Hematopoietic multipotent progenitor cell treated with erythropoietin and hydrocortisone succinate and interleukin-3 and kit ligand, for 8 days (in vitro differentiated cells): ENCODE measurements around the gene TMEM30A.

ENCODE experiments used
- DNase-seq: peaks from one replicate; pipeline ENCODE4 v3.0.0-alpha.2; 2015

The TMEM30A gene

DNA sequence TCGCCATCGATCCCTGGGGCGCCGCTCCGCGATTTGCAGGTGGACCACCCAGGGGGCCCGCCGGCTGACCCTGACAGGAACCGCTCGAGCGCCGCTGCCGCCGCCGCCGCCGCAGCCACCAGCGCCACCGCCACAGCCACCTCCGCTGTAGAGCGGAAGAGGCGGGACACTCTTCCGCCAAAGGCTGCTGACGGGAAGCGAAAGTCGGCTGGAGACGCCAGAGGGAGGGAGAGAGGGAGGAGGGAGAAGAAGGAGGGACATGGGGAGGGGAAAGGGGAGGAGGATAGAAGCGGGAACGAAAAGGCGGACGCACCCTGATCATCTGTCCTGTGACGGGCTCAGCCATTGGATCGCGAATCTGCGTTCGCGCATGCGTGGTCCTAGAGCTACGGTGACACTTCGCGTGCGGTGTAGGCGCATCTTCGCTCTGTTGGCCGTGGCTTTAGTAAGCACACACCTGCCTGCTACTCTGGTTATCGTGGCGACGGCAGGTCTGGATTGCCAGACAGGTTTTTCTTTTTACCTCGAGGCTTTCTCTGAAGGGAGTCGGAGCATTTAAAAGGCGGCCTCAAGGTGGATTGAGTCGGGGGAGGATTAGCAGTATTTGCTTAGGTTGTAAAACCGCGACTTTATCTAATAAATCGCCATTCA, at the start of gene TMEM30A:
TMEM30A (minus strand) TSS at position 161 of the 651 bp plus-strand sequence; CDS start at position 7, 154 bp downstream.
- DNase-seq = peak; percentile 99

DNA sequence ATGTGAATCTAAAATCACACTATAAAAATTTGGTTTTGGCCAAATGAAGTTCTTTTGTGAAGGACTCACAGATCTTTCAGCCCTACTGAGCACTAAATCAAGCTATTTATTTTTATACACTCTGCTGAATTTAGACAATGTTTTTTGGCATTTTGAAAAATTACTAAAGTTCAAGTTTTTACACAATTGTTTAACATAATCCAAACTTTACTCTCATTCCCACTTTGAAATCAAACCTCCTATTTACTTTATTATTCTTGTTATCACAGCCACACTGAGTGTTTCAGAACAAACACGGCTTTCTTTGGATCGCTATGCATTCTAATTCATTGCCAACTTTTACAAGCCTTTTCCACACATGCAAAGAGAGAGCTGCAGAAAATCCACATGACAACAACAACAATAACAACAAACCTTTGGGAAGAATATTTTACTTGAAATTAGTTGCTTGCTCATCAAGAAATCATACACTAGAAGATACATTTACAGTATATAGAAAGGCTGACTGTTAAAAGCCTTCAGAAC, 49.1 kb upstream of the TMEM30A start:
- no peak for DNase-seq

- no peak for DNase-seq
Measured at GRCh38 chr6:75331151-75331550, 46.6 kb upstream of the TMEM30A start.

GRCh38 chr6:75329703-75330102, 45.1 kb upstream of the TMEM30A start:
- DNase-seq = no peak

- no peak for DNase-seq
Measured at GRCh38 chr6:75327807-75328206, 43.2 kb upstream of the TMEM30A start.

DNA sequence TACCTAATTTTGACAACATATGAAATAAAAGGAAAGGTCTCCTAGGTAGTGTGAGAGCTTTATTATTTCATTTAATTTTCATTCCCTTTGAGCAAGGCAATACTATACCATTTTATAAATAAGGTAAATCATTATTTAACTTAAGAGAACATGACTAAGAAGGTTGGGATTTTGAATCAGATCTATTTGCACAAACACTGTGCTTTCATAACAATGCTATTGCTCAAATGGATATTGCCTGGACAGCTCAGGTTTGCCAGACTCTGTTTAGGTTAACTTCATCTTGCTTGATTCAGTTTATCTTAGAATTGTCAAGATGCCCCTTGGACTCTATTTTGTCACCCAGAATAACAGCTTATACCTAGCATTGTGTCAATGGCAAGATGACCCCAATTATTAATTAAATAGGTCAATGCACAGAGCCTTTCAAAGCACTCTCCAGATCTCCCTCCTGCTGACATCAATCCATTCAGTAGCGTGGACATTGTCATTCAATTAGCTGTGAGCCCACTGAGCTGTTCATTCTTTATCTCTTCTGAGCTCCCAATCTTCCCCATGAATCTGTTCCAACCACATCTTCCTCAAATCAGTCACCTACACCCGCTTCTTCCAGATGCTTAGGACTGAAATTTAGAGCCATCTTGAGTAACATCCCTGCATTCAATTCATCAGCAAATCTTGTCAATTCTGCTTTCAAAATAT, 42.1 kb upstream of the TMEM30A start:
- no peak for DNase-seq

DNA sequence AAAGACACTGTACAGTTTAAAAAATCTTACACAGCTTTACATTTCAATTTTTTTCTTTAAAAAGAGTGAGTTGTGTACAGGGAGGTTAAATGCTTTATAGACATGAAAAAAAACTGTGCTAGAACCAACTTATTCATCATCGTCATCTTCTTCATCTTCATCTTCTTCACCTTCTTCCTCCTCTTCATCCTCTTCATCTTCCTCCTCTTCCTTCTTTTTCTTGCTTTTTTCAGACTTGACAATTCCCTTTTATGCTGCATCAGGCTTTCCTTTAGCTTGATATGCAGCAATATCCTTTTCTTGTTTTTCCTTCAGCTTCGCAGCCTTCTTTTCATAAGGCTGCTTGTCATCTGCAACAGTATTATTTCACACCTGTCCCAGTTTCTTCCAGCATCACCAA, 34.3 kb upstream of the TMEM30A start:
- DNase-seq = no peak

DNA sequence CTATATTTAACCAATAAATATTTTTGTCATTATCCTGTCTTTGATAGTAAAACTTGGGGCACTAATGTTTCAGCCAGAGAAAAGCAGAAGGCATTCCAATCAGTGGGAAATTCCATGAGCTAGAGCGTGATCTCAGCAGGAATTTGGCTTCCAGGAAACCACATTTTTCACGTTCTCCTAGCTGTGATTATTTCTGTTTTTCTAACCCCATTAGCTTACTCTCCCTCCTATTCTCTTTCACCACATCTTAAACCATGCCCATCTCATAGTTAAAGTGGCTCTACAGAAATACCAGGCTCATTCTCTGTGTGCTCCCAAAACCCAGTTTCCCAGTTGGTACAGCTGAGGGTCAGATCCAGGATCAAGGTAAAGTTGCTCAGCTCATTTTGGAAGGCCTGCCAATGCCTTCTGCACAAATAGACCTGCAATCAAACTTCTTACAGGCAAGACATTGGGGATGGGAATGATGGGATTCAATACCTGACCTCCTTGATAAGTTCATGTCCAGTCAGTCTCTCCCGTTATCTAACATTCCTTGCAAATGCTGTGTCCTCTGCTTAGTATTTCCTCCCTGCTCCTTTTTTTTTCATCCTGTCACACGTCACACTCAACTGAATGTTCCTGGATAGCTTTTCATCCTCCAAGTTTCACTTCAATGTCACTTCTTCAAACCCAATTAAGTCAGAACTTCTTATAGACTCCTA, 33.1 kb upstream of the TMEM30A start:
- DNase-seq = no peak

DNA sequence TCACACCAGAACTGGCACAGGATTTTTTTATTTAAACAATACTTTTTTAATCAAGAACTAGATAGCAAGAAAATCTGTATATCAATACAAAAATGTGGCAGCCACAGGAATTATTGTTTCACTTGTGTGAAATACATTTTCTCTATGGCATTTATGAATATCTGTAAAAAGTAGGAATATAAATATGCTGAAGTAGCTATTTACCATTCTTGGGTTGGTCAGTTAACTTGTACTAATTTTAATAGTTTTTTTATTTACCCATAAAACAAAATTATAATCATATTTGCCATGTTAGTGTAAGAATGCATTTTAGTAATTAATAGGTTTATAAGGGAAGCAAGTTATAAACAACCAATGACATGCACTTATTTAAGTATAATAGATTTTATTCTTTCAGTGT, 31.4 kb upstream of the TMEM30A start:
- no peak for DNase-seq

DNA sequence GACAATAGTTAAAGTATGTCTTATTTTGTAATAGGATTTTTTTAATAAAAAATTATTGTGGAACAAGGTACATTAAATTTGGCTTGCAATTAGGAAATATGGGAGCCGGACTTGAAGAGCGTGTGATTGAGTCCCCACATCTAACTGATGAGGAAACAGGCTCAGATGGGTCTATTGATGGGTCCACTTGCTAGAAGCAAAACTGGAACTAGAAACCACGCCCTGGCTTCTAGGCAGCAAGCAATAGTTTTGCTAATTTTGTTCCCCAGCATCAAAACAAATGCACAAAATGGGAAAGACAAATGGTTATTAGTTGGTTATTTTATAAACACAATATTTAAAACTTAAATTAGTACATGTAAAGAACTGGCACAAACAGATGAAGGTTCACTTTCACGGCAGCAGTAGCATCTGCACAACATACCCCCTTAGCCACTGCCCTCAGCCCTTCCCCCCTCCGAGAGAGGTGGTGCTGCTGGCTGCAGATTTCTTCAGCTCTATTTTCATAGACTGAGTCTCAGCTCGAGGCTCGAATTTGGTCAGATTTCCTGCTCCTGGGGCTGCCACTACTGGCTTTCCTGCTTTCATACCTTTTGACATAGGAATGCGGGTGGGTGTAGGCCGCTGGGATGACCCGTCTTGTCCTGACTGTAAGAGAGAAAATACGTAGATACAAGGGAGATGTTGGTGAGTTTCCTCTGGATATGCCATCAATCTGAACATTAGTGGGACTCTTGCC, 23.8 kb upstream of the TMEM30A start:
- DNase-seq = no peak

- no peak for DNase-seq
Measured at GRCh38 chr6:75307364-75308004, 22.9 kb upstream of the TMEM30A start.

DNA sequence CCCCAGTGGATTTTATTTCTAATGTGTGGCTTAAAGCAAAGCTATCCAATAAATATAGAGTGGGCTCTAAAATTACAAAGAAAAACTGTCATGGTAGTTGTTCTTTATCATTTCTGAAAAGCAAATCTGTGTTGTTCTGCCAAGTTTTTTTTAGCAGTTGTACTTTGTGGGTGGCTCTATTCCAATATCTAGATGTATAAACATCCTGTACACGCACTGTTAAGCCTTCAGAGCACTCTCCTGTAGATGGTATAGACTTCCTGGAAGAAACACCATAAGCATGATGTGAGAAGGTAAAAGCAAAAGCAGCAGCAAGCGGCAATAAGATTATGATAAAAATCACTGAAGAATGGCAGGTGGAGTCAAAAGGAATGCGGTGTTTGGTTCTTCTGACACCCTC, 21.5 kb upstream of the TMEM30A start:
- DNase-seq = no peak

- no peak for DNase-seq
Measured at GRCh38 chr6:75305573-75305972, 21.0 kb upstream of the TMEM30A start.

GRCh38 chr6:75302280-75302679, 17.7 kb upstream of the TMEM30A start:
- DNase-seq = no peak

DNA sequence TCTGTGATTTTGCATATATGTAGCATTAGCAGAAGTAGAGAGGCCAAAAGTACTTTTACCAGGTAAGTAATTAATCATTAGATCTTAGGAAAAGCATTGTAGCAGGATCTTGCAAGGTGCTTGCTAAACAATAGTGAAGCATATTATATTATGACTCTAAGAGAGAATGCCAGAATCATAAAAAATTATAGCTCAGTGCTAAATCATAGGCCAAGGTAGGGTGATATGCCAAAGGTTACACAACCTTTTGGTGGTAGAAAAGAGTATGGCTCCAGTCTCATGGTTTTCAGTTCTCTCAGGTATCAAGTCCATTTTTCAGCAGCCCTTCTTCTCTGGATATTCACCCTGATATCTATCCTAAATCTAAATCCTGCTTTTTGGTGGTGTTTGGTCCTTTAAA, 16.9 kb upstream of the TMEM30A start:
- no peak for DNase-seq

DNA sequence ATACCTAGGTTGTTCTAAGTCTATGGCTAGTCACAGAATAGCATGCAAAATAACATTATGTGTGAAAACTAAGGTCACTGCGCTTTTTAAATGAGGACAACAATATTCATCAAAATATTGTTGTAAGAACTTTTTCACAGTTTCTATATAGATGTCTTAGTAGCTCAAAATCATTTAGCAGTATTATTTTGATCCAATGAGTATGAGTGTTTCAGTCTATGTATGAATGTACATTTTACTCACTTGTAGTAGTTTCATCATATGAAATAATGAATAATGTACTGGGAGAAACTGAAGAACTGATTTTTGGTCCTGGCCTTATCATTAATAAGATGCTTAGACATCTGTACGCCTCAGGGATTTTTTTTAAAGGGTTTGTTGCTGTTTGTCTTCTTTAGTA, 16.5 kb upstream of the TMEM30A start:
- no peak for DNase-seq

DNA sequence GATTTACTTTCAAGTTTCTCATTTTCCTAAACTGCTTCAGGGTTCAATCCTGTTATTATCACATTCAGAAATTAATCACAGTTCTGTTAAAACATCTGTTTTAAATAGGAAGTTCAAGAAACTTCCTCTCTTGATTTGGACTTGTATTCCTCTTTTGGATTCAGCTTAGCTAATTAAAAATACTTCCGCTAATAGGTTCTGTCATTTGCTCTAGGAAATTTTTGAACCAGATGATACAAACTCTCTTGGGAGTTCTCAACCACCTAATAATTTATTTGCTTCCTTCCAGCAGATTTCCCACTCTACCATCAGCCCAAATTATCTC, 15.9 kb upstream of the TMEM30A start:
- no peak for DNase-seq

- DNase-seq = no peak
Measured at GRCh38 chr6:75299801-75300530, 15.4 kb upstream of the TMEM30A start.

- DNase-seq = peak; percentile 83
Measured at GRCh38 chr6:75296811-75297779, 12.5 kb upstream of the TMEM30A start.

DNA sequence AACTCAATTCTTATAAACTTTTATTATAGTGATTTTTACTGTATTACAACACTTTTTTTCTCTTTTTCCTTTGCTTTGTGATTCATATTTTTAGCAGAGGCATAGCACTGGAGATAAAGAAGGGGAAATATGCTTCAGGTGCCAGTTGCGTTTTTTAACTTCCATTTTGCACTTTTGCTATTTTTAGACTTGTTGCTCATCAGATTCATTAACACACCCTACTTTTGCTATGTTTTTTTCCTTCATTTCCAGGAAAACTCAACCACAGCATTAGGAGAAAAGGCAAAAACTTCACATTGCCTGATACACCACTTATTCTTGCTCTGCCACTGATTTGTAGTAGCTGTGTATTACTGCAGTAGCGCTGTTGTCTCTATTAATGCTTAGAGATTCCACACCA, 8.0 kb upstream of the TMEM30A start:
- DNase-seq = no peak

GRCh38 chr6:75291744-75292143, 7.2 kb upstream of the TMEM30A start:
- DNase-seq = no peak
